ENCODE data around the gene GSE1.

DNA sequence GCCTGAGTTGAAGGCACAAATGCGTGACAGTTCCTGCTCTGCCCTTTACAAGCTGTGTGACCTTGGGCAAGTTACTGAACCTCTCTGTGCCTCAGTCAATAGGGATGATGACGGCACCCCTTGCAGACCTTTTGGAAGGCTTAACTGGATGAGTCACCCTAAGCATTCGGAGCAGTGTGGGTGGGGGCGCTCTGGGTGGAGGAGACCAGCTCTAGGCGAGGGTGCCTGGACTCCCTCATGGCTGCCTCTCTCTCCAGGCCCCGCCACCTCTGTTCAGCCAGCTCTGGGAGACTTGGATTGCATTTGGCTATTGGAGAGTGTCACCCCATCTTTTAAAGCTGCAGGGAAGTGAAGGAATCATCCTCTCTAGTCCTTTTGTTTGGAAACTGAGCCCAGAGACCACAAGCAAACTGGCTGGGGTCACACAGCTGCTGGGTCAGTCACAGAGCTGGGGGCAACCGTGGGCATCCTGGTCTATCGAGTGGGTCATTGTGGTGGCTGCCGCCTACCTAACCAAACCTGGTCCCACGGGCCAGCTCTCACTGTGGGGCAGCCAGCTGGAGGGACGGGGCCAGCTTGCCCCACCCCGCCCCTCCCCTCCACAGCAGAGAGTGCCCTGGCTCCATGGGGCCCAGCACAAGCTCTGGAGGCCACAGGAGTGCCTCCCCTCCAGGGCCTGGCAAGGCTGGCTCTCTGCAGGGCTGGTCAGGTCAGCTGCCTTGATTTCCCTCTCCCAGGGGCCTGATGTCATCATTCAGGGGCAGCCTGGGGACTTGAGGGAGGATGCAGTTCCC is 20.2 kb upstream of the GSE1 start:
- TF ChIP-seq POLR2A (IDR thresholded peaks at IDR 0.05): no peak
- TF ChIP-seq, protein P1, sequence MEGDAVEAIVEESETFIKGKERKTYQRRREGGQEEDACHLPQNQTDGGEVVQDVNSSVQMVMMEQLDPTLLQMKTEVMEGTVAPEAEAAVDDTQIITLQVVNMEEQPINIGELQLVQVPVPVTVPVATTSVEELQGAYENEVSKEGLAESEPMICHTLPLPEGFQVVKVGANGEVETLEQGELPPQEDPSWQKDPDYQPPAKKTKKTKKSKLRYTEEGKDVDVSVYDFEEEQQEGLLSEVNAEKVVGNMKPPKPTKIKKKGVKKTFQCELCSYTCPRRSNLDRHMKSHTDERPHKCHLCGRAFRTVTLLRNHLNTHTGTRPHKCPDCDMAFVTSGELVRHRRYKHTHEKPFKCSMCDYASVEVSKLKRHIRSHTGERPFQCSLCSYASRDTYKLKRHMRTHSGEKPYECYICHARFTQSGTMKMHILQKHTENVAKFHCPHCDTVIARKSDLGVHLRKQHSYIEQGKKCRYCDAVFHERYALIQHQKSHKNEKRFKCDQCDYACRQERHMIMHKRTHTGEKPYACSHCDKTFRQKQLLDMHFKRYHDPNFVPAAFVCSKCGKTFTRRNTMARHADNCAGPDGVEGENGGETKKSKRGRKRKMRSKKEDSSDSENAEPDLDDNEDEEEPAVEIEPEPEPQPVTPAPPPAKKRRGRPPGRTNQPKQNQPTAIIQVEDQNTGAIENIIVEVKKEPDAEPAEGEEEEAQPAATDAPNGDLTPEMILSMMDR (IDR thresholded peaks at IDR 0.05): no peak

All from right lobe of liver (tissue), 4 donors.